SK-N-SH (cell line): ENCODE measurements around the gene KSR2. TPM values are rescaled to one million over a fixed set of nuclear protein-coding genes. Genes with fewer than 3 reads are reported as not detected.

Source experiments
- CTCF ChIA-PET: fragments of 300-600, 350-600 bp; formaldehyde crosslinking; extraction: SDS; loops from one replicate; lab custom pipeline; 2021; lab: Yijun Ruan, JAX
- POLR2A ChIA-PET: fragments of 350-600 bp; sonication (Branson Sonifier 250); formaldehyde crosslinking; extraction: SDS; loops from one replicate; lab custom pipeline; 2020; ENCODE audit warnings: antibody characterized with exemption, inconsistent platforms; lab: Yijun Ruan, JAX
- DNase-seq: peaks from one replicate; pipeline ENCODE4 v3.0.0; 2012
- H2AFZ ChIP-seq: fragments of 200-600 bp; sonication (generic); 2 replicates; pipeline ENCODE4 v1.8.1; 2016; ENCODE audit warnings: antibody characterized with exemption, mild to moderate bottlenecking, low read depth
- H3F3A ChIP-seq: fragments of 200-600 bp; sonication (generic); replicated peaks from 2 replicates; pipeline ENCODE3; 2016; ENCODE audit warnings: antibody characterized with exemption, mild to moderate bottlenecking; ENCODE audit not compliant: insufficient read depth
- H3K27ac ChIP-seq, 2 experiments: fragments of 200-500 bp in 1 of 2; fragments of 200-600 bp in 1 of 2; sonication (Bioruptor generic) in 1 of 2; sonication (generic), shearing (Covaris generic) in 1 of 2; 2 replicates each; pipeline versions ENCODE4 v1.5.1 to v1.6.1; 2014 to 2016; ENCODE audit warnings: low read depth in 2 of 2, inconsistent platforms in 1 of 2, low read length in 1 of 2, mild to moderate bottlenecking in 1 of 2, mixed read lengths in 1 of 2
- H3K27me3 ChIP-seq: fragments of 200-600 bp; sonication (generic), shearing (Covaris generic); 2 replicates; pipeline ENCODE4 v1.6.1; 2016; ENCODE audit warnings: mixed run types; ENCODE audit not compliant: insufficient read depth
- H3K36me3 ChIP-seq, 2 experiments: fragments of 200-500 bp in 1 of 2; fragments of 200-600 bp in 1 of 2; sonication (Bioruptor generic) in 1 of 2; sonication (generic) in 1 of 2; replicated peaks in 1 of 2; 2 replicates each; pipeline versions ENCODE3 to v1.5.1; 2014 to 2016; ENCODE audit warnings: low read length in 1 of 2, mild to moderate bottlenecking in 1 of 2; ENCODE audit not compliant: insufficient read depth in 2 of 2, control insufficient read depth in 1 of 2
- H3K4me1 ChIP-seq, 2 experiments: fragments of 200-500 bp in 1 of 2; fragments of 200-600 bp in 1 of 2; sonication (Bioruptor generic) in 1 of 2; sonication (generic), shearing (Covaris generic) in 1 of 2; 2 replicates each; pipeline versions ENCODE4 v1.5.1 to v1.6.1; 2014 to 2016; ENCODE audit warnings: low read depth in 1 of 2, low read length in 1 of 2, mixed run types in 1 of 2; ENCODE audit not compliant: insufficient read depth in 2 of 2, control insufficient read depth in 1 of 2
- H3K4me2 ChIP-seq: fragments of 200-600 bp; sonication (generic), shearing (Covaris generic); 2 replicates; pipeline ENCODE4 v1.6.1; 2017; ENCODE audit warnings: mixed run types
- H3K4me3 ChIP-seq, 2 experiments: fragments of 200-500 bp in 1 of 2; fragments of 200-600 bp in 1 of 2; sonication (Bioruptor generic) in 1 of 2; sonication (generic), shearing (Covaris generic) in 1 of 2; 2 replicates each; pipeline versions ENCODE4 v1.5.1 to v1.8.1; 2014 to 2016; ENCODE audit warnings: low read depth in 2 of 2, inconsistent platforms in 1 of 2, low read length in 1 of 2, mild to moderate bottlenecking in 1 of 2, mixed read lengths in 1 of 2, moderate library complexity in 1 of 2
- H3K79me2 ChIP-seq: fragments of 200-600 bp; sonication (generic); 2 replicates; pipeline ENCODE4 v1.8.1; 2017; ENCODE audit warnings: mild to moderate bottlenecking; ENCODE audit not compliant: insufficient read depth
- H3K9ac ChIP-seq: fragments of 200-600 bp; sonication (generic); 2 replicates; pipeline ENCODE4 v1.6.1; 2017; ENCODE audit warnings: mixed run types
- H3K9me2 ChIP-seq: fragments of 200-600 bp; sonication (generic); 2 replicates; pipeline ENCODE4 v1.6.1; 2017; ENCODE audit warnings: mixed run types
- H3K9me3 ChIP-seq: fragments of 200-600 bp; sonication (generic); 2 replicates; pipeline ENCODE4 v1.6.1; 2017; ENCODE audit warnings: mixed run types, mild to moderate bottlenecking, moderate library complexity
- H4K20me1 ChIP-seq: fragments of 200-600 bp; sonication (generic); 2 replicates; pipeline ENCODE4 v1.6.1; 2017; ENCODE audit warnings: mild to moderate bottlenecking, mixed run types; ENCODE audit not compliant: insufficient read depth
- CHD2 ChIP-seq: fragments of 150-350 bp; IDR thresholded peaks from 2 replicates; pipeline ENCODE4 v1.6.1; 2018; ENCODE audit warnings: low read length; ENCODE audit not compliant: partially characterized antibody
- FOXJ3 ChIP-seq: sonication (generic); formaldehyde crosslinking; IDR thresholded peaks from 2 replicates; pipeline ENCODE4 v1.5.1; 2020; ENCODE audit warnings: mild to moderate bottlenecking, missing genetic modification reagents
- GATA2 ChIP-seq: sonication (generic); formaldehyde crosslinking; IDR thresholded peaks from 2 replicates; pipeline ENCODE4 v1.5.0; 2020; ENCODE audit warnings: mild to moderate bottlenecking, missing genetic modification reagents
- JUND ChIP-seq: IDR thresholded peaks from 2 replicates; pipeline ENCODE4 v1.4.0; 2012
- MEF2A ChIP-seq: IDR thresholded peaks from 2 replicates; pipeline ENCODE4 v1.4.0; 2012; ENCODE audit warnings: low read depth, borderline replicate concordance
- MXI1 ChIP-seq: IDR thresholded peaks from 2 replicates; pipeline ENCODE4 v1.6.1; 2012; ENCODE audit warnings: mild to moderate bottlenecking, low read depth, low read length, improper control_type of control experiment
- NFIC ChIP-seq: IDR thresholded peaks from 2 replicates; pipeline ENCODE4 v1.4.0; 2012; ENCODE audit warnings: borderline replicate concordance
- RFX5 ChIP-seq: IDR thresholded peaks from 2 replicates; pipeline ENCODE4 v1.6.1; 2012; ENCODE audit warnings: mild to moderate bottlenecking, improper control_type of control experiment, low read length
- RXRA ChIP-seq: IDR thresholded peaks from 2 replicates; pipeline ENCODE4 v1.4.0; 2012; ENCODE audit warnings: low read depth, mild to moderate bottlenecking, borderline replicate concordance
- YY1 ChIP-seq: IDR thresholded peaks from 2 replicates; pipeline ENCODE4 v1.4.0; 2012; ENCODE audit warnings: low read depth, mild to moderate bottlenecking
- WGBS: methylation state at CpG from one replicate; pipeline ENCODE4 v1.1.6; 2017; ENCODE audit warnings: low lambda C conversion rate; 5-methylcytosine and 5-hydroxymethylcytosine counted together
- polyA plus RNA-seq, 3 experiments: library from polyadenylated mRNA; depleted of rRNA; stranded (reverse); fragments of >200 nt; gene quantifications; 2 replicates each; pipeline ENCODE4 v1.2.3, GENCODE V29; 2012
- TF ChIP-seq, protein P1 (sequence below): IDR thresholded peaks from 2 replicates; pipeline ENCODE4; 2012
- TF ChIP-seq, protein P2 (sequence below): fragments of 150-350 bp; IDR thresholded peaks from 2 replicates; pipeline ENCODE4 v1.6.1; 2017; ENCODE audit warnings: antibody characterized with exemption, low read length, low read depth, borderline replicate concordance
- TF ChIP-seq, protein P3 (sequence below): IDR thresholded peaks from 2 replicates; pipeline ENCODE4 v1.4.0; 2012; ENCODE audit warnings: low read depth, borderline replicate concordance
- TF ChIP-seq, protein P4 (sequence below): IDR thresholded peaks from 2 replicates; pipeline ENCODE4 v1.4.0; 2012; ENCODE audit warnings: low read depth
- TF ChIP-seq, protein P5 (sequence below): IDR thresholded peaks from 2 replicates; pipeline ENCODE4 v1.6.1; 2012; ENCODE audit warnings: mild to moderate bottlenecking, low read depth, low read length, moderate library complexity

KSR2 gene
- 0.12 and 0.15 TPM in 2 replicates for polyA plus RNA-seq (2012; rRNA removed)
- polyA plus RNA-seq (2012; cell fraction: cytosol; rRNA removed): 0.06 and 0.10 TPM in 2 replicates
- 0.18 and 0.27 TPM in 2 replicates for polyA plus RNA-seq (2012; cell fraction: nucleus; rRNA removed)

DNA sequence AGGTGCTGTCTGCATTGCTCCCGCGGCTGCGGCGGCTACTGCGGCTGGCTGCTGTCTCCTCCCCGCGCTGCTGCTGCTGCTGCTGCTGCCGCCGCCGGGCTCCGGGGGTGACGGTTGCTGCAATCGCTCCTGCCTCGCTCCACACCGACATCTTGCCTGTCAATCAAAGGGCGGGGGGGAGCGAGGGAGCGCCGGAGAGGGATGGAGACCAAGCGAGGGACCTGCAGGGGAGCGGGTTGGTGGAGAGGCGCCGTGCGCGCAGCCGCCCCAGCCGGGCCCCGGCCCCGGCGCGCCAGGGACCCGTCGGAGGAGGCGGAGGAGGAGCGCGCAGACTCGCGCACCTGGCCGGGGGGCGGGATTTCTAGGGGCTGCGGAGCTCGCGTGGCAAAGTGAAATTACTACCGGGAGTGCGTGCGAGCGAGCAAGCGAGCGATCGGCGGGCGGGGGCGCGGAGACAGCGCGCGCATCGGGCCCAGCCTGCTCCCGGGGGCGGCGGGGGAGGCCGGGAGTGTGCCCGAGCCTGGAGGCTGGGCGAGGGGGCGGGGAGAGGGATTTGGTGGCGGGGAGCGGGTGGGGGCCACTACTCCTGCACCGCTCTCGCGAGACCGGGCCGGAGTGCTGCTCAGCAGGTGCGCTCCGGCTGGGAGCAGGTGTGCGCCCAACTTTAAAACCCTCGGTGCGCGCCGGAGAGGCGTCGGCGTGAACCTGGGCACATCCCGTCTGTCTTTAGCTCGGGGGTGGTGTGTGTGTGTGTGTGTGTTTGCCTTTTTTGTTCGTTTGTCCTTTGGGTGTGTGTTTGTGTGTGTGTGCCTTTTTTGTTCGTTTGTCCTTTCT lies at the start of gene KSR2:
TSS of gene KSR2 (minus strand) at position 165 of the 834 bp plus-strand sequence. CDS start 735 bp downstream, outside the sequence.
- peaks cover 0 to 3% of the 10 kb centered on the region in 2 experiments; a peak in 1 of 4 replicates for H3K4me1 ChIP-seq
- no peaks in the 10 kb centered on the region for H3K9me2 ChIP-seq
- peak within 1 kb of the TSS; percentile 57 to 61 for H3K4me3 ChIP-seq
- no peak within 1 kb of the TSS for H3K9ac ChIP-seq
- peak within 1 kb of the TSS in 1 of 2 experiments; percentile 58; a peak in 1 of 4 replicates for H3K27ac ChIP-seq
- no peaks in the 10 kb centered on the region for H3K9me3 ChIP-seq
- H3F3A ChIP-seq: no peaks in the 10 kb centered on the region
- POLR2A ChIA-PET: no interaction called here
- peak within 1 kb of the TSS; percentile 70; the same call in 1 of the 2 replicates for H2AFZ ChIP-seq
- TF ChIP-seq, protein P1, sequence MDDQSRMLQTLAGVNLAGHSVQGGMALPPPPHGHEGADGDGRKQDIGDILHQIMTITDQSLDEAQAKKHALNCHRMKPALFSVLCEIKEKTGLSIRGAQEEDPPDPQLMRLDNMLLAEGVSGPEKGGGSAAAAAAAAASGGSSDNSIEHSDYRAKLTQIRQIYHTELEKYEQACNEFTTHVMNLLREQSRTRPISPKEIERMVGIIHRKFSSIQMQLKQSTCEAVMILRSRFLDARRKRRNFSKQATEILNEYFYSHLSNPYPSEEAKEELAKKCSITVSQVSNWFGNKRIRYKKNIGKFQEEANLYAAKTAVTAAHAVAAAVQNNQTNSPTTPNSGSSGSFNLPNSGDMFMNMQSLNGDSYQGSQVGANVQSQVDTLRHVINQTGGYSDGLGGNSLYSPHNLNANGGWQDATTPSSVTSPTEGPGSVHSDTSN: peak; percentile 65
- TF ChIP-seq FOXJ3 (CRISPR knock-in tag) (no peak), CHD2 (peak; percentile 98)
- peak within 1 kb of the TSS; percentile 80 for H3K4me2 ChIP-seq
- H4K20me1 ChIP-seq: no peaks in the 10 kb centered on the region
- CTCF ChIA-PET: interaction anchor here (1.2 kb wide), 1 partner anchor 112 kb away, joined by 3 read pairs; no protein-coding TSS in a partner anchor
- no peaks in the 10 kb centered on the region for H3K36me3 ChIP-seq
- DNase-seq: peak; percentile 91
- no peaks in the 10 kb centered on the region for H3K79me2 ChIP-seq
- H3K27me3 ChIP-seq: peaks cover 4% of the 10 kb centered on the region; the same call in 1 of the 2 replicates
- WGBS: 4% methylated on average over 31 of the region's 86 CpGs

DNA sequence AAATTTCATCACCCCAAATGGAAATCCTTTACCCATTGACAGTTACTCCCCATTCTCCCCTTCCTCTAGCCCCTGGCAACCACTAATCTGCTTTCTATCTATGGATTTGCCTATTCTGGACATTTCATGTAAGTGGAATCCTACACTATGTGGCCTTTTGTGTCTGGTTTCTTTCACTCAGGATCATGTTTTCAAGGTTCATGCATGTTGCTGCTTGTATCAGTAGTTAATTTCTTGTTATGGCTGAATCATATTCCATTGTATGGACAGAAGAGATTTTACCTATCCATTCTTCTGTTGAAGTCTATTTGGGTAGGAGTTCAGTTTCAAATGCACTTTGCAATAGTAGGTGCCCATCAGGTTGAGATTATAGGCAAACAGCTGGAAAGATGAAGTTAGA lies 49.1 kb upstream of the KSR2 start:
- Histone ChIP-seq H3K9me3 (no peaks in the 10 kb centered on the region), H3K9ac (0 out of 2 replicates have a peak overlapping the region, but pooled peaks have one; percentile 87), H3K4me1 (peaks cover 0 to 10% of the 10 kb centered on the region in 2 experiments; a peak in 3 of 4 replicates), H3K27ac (no peak overlapping the region), H3K79me2 (peaks cover 21% of the 10 kb centered on the region), H3K9me2 (no peaks in the 10 kb centered on the region), H3K36me3 (peaks cover 12 to 19% of the 10 kb centered on the region in 2 experiments), H4K20me1 (no peaks in the 10 kb centered on the region), H2AFZ (no peak overlapping the region), H3K4me3 (peak overlapping the region in 1 of 2 experiments; percentile 87; a peak in 1 of 4 replicates), H3F3A (no peaks in the 10 kb centered on the region), H3K27me3 (no peaks in the 10 kb centered on the region), H3K4me2 (peak overlapping the region; percentile 85)
- POLR2A ChIA-PET: interaction anchor here (1.4 kb wide), 1 partner anchor 44 kb away, joined by 3 read pairs; no protein-coding TSS in a partner anchor
- CTCF ChIA-PET: interaction anchor here (1.1 kb wide), 1 partner anchor 143 kb away, joined by 8 read pairs; no protein-coding TSS in a partner anchor
- DNase-seq: no peak
- TF ChIP-seq JUND (no peak), GATA2 (CRISPR knock-in tag) (no peak), YY1 (no peak), RXRA (no peak), MXI1 (no peak), RFX5 (no peak), NFIC (no peak), MEF2A (no peak)
- TF ChIP-seq, protein P1: no peak
- TF ChIP-seq, protein P2, sequence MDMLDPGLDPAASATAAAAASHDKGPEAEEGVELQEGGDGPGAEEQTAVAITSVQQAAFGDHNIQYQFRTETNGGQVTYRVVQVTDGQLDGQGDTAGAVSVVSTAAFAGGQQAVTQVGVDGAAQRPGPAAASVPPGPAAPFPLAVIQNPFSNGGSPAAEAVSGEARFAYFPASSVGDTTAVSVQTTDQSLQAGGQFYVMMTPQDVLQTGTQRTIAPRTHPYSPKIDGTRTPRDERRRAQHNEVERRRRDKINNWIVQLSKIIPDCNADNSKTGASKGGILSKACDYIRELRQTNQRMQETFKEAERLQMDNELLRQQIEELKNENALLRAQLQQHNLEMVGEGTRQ: no peak
- TF ChIP-seq, protein P3, sequence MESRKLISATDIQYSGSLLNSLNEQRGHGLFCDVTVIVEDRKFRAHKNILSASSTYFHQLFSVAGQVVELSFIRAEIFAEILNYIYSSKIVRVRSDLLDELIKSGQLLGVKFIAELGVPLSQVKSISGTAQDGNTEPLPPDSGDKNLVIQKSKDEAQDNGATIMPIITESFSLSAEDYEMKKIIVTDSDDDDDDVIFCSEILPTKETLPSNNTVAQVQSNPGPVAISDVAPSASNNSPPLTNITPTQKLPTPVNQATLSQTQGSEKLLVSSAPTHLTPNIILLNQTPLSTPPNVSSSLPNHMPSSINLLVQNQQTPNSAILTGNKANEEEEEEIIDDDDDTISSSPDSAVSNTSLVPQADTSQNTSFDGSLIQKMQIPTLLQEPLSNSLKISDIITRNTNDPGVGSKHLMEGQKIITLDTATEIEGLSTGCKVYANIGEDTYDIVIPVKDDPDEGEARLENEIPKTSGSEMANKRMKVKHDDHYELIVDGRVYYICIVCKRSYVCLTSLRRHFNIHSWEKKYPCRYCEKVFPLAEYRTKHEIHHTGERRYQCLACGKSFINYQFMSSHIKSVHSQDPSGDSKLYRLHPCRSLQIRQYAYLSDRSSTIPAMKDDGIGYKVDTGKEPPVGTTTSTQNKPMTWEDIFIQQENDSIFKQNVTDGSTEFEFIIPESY: no peak
- TF ChIP-seq, protein P4, sequence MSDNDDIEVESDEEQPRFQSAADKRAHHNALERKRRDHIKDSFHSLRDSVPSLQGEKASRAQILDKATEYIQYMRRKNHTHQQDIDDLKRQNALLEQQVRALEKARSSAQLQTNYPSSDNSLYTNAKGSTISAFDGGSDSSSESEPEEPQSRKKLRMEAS: no peak
- TF ChIP-seq, protein P5, sequence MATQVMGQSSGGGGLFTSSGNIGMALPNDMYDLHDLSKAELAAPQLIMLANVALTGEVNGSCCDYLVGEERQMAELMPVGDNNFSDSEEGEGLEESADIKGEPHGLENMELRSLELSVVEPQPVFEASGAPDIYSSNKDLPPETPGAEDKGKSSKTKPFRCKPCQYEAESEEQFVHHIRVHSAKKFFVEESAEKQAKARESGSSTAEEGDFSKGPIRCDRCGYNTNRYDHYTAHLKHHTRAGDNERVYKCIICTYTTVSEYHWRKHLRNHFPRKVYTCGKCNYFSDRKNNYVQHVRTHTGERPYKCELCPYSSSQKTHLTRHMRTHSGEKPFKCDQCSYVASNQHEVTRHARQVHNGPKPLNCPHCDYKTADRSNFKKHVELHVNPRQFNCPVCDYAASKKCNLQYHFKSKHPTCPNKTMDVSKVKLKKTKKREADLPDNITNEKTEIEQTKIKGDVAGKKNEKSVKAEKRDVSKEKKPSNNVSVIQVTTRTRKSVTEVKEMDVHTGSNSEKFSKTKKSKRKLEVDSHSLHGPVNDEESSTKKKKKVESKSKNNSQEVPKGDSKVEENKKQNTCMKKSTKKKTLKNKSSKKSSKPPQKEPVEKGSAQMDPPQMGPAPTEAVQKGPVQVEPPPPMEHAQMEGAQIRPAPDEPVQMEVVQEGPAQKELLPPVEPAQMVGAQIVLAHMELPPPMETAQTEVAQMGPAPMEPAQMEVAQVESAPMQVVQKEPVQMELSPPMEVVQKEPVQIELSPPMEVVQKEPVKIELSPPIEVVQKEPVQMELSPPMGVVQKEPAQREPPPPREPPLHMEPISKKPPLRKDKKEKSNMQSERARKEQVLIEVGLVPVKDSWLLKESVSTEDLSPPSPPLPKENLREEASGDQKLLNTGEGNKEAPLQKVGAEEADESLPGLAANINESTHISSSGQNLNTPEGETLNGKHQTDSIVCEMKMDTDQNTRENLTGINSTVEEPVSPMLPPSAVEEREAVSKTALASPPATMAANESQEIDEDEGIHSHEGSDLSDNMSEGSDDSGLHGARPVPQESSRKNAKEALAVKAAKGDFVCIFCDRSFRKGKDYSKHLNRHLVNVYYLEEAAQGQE: no peak
